B cell (primary cell): ENCODE measurements around the gene BRME1. TPM values are rescaled to one million over a fixed set of nuclear protein-coding genes. Genes with fewer than 3 reads are reported as not detected.

ENCODE experiments used
- ATAC-seq: fragments of 200-7000 bp; cut with Tn5 transposase; one replicate; pipeline ENCODE4 v1.10.0; 2021; ENCODE audit warnings: low read depth, mild to moderate bottlenecking, moderate number of reproducible peaks, moderate library complexity
- CTCF ChIA-PET: fragments of 350-600 bp; sonication (Branson Sonifier 250); formaldehyde crosslinking; loops from one replicate; lab custom pipeline; 2021; ENCODE audit warnings: antibody characterized with exemption, inconsistent platforms; lab: Charles Lee
- POLR2A ChIA-PET: fragments of 350-600 bp; sonication (Branson Sonifier 250); formaldehyde crosslinking; loops from one replicate; lab custom pipeline; 2021; ENCODE audit warnings: antibody characterized with exemption; lab: Charles Lee
- DNase-seq: peaks from one replicate; pipeline ENCODE4 v3.0.0; 2013
- H2AFZ ChIP-seq: 2 replicates; pipeline ENCODE4 v1.6.1; 2012; ENCODE audit warnings: mild to moderate bottlenecking, low read depth, low read length; ENCODE audit not compliant: insufficient read depth, poor library complexity, severe bottlenecking
- H3K27ac ChIP-seq, 2 donors: 1 replicate in 1 of 2; 2 replicates in 1 of 2; pipeline ENCODE4 v1.5.1; 2012 to 2013; ENCODE audit warnings: low read length in 2 of 2, mild to moderate bottlenecking in 2 of 2, moderate library complexity in 1 of 2
- H3K27me3 ChIP-seq, 4 experiments: fragments of 200-600 bp in 1 of 4; sonication (generic) in 1 of 4; replicated peaks in 1 of 4; 1 replicate in 2 of 4; 2 replicates in 2 of 4; pipeline versions ENCODE4 v1.6.1 to v1.7.0; 2013 to 2016; ENCODE audit warnings: low read length in 3 of 4, mild to moderate bottlenecking in 2 of 4, mixed read lengths in 1 of 4, moderate library complexity in 1 of 4; ENCODE audit not compliant: insufficient read depth in 4 of 4, control insufficient read depth in 3 of 4; ENCODE audit errors: control extremely low read depth in 1 of 4
- H3K36me3 ChIP-seq, 2 experiments: replicated peaks in 1 of 2; 1 replicate in 1 of 2; 2 replicates in 1 of 2; pipeline versions ENCODE4 v1.6.1 to v1.7.1; 2013; ENCODE audit warnings: low read length in 1 of 2; ENCODE audit not compliant: insufficient read depth in 2 of 2, control insufficient read depth in 1 of 2; ENCODE audit errors: control extremely low read depth in 1 of 2, extremely low read depth in 1 of 2
- H3K4me1 ChIP-seq, 2 donors: fragments of 200-600 bp in 1 of 2; sonication (generic) in 1 of 2; 1 replicate in 1 of 2; 2 replicates in 1 of 2; pipeline versions ENCODE4 v1.5.1 to v1.6.1; 2013 to 2017; ENCODE audit warnings: low read length in 2 of 2; ENCODE audit not compliant: control insufficient read depth in 2 of 2, insufficient read depth in 2 of 2
- H3K4me2 ChIP-seq: replicated peaks from 2 replicates; pipeline ENCODE3; 2012; ENCODE audit warnings: mild to moderate bottlenecking, low read depth, low read length; ENCODE audit not compliant: poor library complexity, severe bottlenecking
- H3K4me3 ChIP-seq, 5 experiments: fragments of 200-600 bp in 1 of 5; sonication (generic) in 1 of 5; 1 replicate in 3 of 5; 2 replicates in 2 of 5; pipeline versions ENCODE4 v1.5.1 to v1.7.0; 2011 to 2016; ENCODE audit warnings: low read length in 4 of 5, mild to moderate bottlenecking in 4 of 5, low read depth in 2 of 5, control low read depth in 1 of 5, moderate library complexity in 1 of 5; ENCODE audit not compliant: insufficient read depth in 1 of 5; ENCODE audit errors: control extremely low read depth in 1 of 5, extremely low read depth in 1 of 5
- H3K79me2 ChIP-seq: fragments of 200-600 bp; sonication (generic); one replicate; pipeline ENCODE4 v1.6.0; 2016; ENCODE audit warnings: low read length; ENCODE audit not compliant: control insufficient read depth, insufficient read depth
- H3K9ac ChIP-seq: fragments of 200-600 bp; sonication (generic); 2 replicates; pipeline ENCODE4 v1.6.1; 2017; ENCODE audit warnings: mild to moderate bottlenecking, low read length, moderate library complexity
- H3K9me3 ChIP-seq, 3 donors: one replicate each; pipeline versions ENCODE4 v1.6.1 to v1.7.1; 2013; ENCODE audit warnings: low read length in 2 of 3; ENCODE audit not compliant: control insufficient read depth in 2 of 3, insufficient read depth in 1 of 3; ENCODE audit errors: control extremely low read depth in 1 of 3
- H4K20me1 ChIP-seq: 2 replicates; pipeline ENCODE4 v1.6.0; 2012; ENCODE audit warnings: mild to moderate bottlenecking, low read length; ENCODE audit not compliant: insufficient read depth, control insufficient read depth, poor library complexity, severe bottlenecking
- H3K27ac Mint-ChIP-seq: one replicate; pipeline ENCODE4 v1.8.0; 2021; ENCODE audit warnings: mixed read lengths
- H3K27me3 Mint-ChIP-seq: one replicate; pipeline ENCODE4 v1.8.0; 2021; ENCODE audit warnings: mixed read lengths
- H3K4me1 Mint-ChIP-seq: one replicate; pipeline ENCODE4 v1.8.0; 2021; ENCODE audit warnings: mixed read lengths
- H3K4me3 Mint-ChIP-seq: one replicate; pipeline ENCODE4 v1.8.0; 2021; ENCODE audit warnings: mixed read lengths
- H3K9me3 Mint-ChIP-seq: one replicate; pipeline ENCODE4 v1.8.0; 2022; ENCODE audit warnings: mixed read lengths; ENCODE audit not compliant: insufficient read depth
- CTCF ChIP-seq: fragments of 200-600 bp; IDR thresholded peaks from one replicate; pipeline ENCODE4 v1.8.0; 2022; ENCODE audit warnings: antibody characterized with exemption, mild to moderate bottlenecking
- EZH2 ChIP-seq: IDR thresholded peaks from 2 replicates; pipeline ENCODE4 v1.6.1; 2012; ENCODE audit warnings: borderline replicate concordance, low read depth, mild to moderate bottlenecking, moderate library complexity, low read length; ENCODE audit not compliant: insufficient read depth, poor library complexity, severe bottlenecking
- WGBS: methylation state at CpG from one replicate; pipeline ENCODE4 v1.1.5; 2013; ENCODE audit warnings: missing lambda C conversion rate; ENCODE audit not compliant: insufficient coverage; 5-methylcytosine and 5-hydroxymethylcytosine counted together
- intact Hi-C: fragments of 100-400 bp; cut with micrococcal nuclease; formaldehyde crosslinking; loops from one replicate; pipeline ENCODE4 v1.10.0; 2022
- polyA plus RNA-seq: library from polyadenylated mRNA; depleted of rRNA; stranded (reverse); fragments of >200 nt; gene quantifications from 2 replicates; pipeline ENCODE4 v1.2.3, GENCODE V29; 2012
- total RNA-seq, 2 donors: library from RNA; stranded (reverse); fragments of 120-200 nt in 1 of 2; gene quantifications; 1 replicate in 1 of 2; 2 replicates in 1 of 2; pipeline versions ENCODE4 v1.2.3 to v1.2.4, GENCODE V29; 2013 to 2022

Gene BRME1
- total and polyA plus RNA-seq, 2 donors (not counting 1 experiment from before 2014, with no cell fraction given) = 1.8 to 2.4 TPM

- Mint-ChIP-seq H3K27me3 (no peaks in the 10 kb centered on the region), H3K4me1 (peaks cover 39% of the 10 kb centered on the region), H3K27ac (peak overlapping the region; percentile 89), H3K4me3 (peak overlapping the region; percentile 83), H3K9me3 (no peaks in the 10 kb centered on the region)
- ATAC-seq (no peak), DNase-seq (peak; percentile 84)
- H3K36me3 ChIP-seq = no peaks in the 10 kb centered on the region
- peak overlapping the region; percentile 70 for H3K4me2 ChIP-seq
- TF ChIP-seq CTCF (no peak), EZH2 (no peak)
- H3K27ac ChIP-seq = peak overlapping the region in 1 of 2 donors; percentile 41
- intact Hi-C loops = loop anchor here (5.0 kb wide), 1 partner anchor 748 kb away; the partner anchor contains the start of gene LYL1
- H3K4me1 ChIP-seq = peaks cover 35 to 38% of the 10 kb centered on the region in 2 donors
- WGBS = 15% methylated on average over 60 of the region's 66 CpGs
- ChIA-PET CTCF (interaction anchor here (0.5 to 4.5 kb wide), 4 partner anchors 9 to 69 kb away, joined by 3 to 22 read pairs (median 3); no protein-coding TSS in a partner anchor), POLR2A (interaction anchor here (0.5 to 3.5 kb wide), 3 partner anchors 15 to 67 kb away, joined by 3 to 17 read pairs (median 9); no protein-coding TSS in a partner anchor)
- H3K9me3 ChIP-seq = no peaks in the 10 kb centered on the region
- peak overlapping the region in 2 of 5 experiments; percentile 11 to 35 for H3K4me3 ChIP-seq
- peaks cover 0 to 22% (median 0%) of the 10 kb centered on the region in 4 experiments for H3K27me3 ChIP-seq
- no peaks in the 10 kb centered on the region for H4K20me1 ChIP-seq
- peak overlapping the region; percentile 48 for H3K9ac ChIP-seq
- H3K79me2 ChIP-seq = no peaks in the 10 kb centered on the region
- peak overlapping the region; percentile 38 for H2AFZ ChIP-seq
Measured at GRCh38 chr19:13849991-13850909, 55.7 kb downstream of the BRME1 start.
